ENCODE data around the gene BNC2.

The BNC2 gene

DNA sequence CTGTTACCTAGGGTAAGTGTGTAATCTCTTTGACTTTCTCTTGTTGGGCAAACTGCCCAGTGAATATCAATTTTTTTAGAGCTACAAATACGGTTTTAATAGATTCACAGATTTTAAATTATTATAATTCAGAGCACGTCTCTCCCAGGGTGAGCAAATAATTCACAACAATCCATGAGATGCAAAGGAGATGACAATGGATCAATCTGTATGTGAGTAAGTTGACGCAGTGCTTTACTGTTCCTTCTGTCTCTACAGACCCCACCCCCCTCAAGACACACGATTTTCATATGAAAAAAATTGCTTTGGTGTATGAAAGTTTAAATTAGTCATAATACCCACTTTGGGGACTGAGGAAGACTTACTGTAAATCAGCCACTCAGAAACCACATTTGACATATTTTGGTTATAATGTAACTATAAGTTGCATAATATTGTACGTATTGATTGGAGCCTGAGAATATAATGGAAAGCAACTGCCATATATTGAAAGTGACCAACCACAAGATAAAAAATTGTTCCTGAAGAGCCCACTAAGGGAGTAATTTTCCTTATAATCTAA is 201.7 kb downstream of the BNC2 start:
- peak; percentile 20 for DNase-seq

DNA sequence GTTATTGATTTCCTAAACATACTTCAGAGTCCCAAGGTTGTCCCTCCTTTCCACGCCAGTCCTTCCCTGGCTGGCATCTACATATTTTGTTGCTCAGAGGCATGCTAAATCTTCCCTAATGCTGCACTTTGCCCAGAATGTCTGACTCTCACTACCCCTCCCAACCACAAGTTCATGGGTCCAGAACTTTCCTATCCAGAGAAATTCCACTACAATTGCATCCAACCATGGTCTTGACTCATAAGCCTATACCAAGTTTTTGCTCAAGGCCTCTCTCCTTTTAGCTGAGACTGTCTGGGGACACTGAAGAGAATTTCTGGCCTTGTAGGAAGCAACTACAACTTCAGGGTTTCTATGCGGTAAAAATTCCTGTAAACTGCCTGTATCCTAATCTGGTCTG is 206.3 kb downstream of the BNC2 start:
- peak; percentile 29 for DNase-seq

DNA sequence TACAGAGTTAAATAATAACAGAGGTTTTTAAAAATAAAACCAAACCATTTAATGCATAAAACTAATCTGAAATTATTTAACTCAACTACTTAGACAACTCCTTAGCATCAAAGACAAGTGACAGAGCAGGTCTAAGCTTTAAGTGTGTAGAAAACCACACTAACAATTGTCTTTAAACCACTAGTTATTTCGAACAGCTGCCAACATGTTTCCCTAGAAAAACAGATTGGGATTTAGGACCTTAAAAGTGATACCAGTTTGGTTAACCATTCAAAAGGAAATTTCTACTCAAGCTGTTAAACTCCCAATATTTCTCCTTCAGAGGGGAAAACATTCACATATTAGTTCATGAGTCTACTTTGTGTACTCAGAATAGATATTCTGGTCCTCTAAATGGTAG is 208.7 kb downstream of the BNC2 start:
- no peak for DNase-seq

DNA sequence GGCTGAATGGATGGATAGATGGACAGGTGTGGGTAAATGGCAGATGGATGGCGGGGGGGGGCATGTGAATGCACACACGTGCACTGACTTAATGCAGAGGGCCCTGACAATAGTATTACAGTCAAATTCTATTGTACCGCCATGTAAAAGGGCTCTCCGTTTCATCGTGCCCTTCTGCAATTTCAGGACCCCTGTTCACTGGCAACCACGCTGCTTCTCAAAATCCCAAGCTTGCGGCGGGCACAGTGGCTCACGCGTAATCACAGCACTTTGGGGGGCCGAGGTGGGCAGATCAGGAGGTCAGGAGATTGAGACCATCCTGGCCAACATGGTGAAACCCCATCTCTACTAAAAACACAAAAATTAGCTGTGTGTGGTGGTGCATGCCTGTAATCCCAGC is 211.4 kb downstream of the BNC2 start:
- DNase-seq, result no peak

DNA sequence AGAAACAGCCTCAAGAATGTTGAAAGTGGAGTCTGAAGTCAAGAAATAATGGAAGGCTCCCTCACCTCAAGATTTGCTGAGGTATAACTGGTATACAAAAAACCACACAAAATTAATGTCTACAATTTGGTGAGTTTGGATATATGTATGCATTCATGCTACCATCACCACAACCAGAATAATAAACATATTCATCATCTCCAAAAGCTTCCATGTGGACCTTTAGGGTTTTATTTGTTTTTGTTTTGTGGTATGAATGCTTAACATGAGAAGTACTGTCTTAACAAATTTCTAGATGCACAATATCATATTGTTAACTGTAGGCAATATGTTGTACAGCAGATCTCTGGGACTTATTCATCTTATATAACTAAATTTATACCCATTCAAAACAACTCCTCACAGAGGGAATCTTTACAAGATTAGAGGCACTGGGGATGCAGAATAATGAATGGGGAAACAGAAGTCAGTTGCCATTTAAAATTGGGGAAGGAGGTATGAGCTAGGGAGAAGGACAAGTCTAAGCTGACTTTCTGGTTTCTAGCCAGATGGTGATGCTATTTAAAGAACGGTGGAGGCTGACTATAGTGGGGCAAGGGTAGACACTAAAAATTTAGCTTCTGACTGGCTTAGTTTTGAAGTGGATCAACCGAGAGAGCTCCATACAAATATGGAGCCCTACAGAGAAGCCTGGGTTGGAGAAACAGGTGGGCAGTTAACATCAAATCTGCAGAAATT is 213.9 kb downstream of the BNC2 start:
- DNase-seq, result no peak

DNA sequence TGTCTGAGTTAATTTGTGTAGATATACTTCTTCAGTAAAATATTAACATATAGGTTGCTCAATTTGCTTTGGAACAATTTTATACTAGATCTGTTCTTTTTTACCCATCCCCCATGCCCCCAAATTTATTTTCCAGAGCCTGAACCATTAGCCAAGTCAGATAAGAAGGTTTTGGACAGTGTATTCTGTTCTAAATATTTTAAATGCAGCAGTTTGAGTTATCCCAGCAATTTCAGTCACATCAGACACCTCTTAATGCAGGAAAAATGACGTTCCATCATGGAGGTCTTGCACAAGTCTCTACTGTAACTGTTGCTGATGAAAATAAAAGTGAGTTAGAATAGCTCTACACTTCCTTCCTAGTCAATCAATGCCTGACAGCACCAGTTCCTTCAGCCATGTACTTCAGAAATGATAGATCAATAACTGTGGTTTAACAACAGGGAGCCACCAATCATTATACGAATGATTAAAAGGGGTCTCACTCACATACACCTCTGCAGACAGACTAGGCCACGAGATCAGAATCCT is 215.8 kb downstream of the BNC2 start:
- DNase-seq, result no peak

DNA sequence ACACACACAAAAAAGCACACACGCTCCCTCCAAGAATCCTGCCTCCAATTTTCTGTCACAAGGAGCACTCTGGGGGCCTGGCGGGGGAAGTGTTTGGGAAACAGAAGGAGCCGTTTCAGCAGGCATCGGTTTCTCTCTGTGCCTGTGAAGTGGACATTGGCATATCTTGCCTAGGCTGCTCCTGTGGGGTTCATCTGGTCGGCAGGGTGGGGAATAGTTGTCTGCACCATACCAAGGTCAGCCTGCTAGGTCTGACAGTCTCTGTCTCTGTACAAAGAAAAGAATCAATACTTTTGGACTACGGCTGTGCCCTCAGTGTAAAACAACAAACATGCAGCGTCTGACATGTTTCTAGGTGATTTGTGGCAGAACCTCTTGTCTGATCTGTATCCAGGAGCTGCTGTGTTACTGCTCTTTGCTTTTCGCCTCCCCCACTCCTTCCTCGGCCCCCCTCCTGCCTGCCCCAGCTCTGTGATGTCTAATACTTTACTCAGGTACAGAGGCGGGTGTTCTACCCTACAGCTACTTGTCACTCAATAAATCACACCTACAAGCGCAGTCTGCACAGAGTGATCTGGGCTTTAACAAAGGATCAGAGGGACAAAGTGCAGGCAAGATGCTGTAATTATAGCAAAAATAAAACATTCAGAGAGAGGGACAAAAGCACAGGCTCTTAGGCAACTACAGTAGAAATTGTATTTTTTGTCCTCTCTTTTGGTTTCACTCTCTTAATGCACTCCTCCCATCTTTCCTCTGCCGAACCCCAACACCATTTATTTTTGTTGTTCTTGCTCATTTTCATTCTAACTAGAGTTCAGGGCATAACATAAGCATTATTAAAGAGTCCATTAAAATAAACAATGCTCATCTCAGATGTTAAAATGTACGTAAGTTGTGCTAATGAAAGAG is 216.7 kb downstream of the BNC2 start:
- DNase-seq, result no peak

DNA sequence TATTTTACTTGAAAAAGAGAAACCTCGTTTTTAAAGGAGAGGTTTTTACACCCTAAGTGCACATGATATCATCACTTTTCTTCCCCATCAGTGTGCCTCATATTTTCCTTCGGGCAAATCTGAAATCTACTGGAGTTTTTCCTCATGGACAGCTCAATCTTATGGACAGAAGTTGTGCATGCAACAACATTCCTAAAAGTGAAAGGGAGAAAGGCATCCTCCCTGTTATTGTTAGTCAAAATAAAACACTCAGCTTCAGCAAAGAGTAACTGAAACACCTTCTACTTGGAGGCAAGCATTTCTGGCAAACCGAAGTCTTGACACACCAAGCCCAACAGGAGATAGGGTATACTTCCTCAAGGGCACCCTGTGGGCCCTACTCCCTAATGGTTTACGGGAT is 217.9 kb downstream of the BNC2 start:
- DNase-seq, result no peak

- DNase-seq, result no peak
These were observed 219.0 kb downstream of the BNC2 start for GRCh38 chr9:16651446-16651964.

GRCh38 chr9:16645970-16646369 is 224.5 kb downstream of the BNC2 start:
- DNase-seq, result peak; percentile 51

- peak; percentile 43 for DNase-seq
These were observed 227.9 kb downstream of the BNC2 start for GRCh38 chr9:16642421-16643109.

- DNase-seq, result peak; percentile 8
These were observed 229.8 kb downstream of the BNC2 start for GRCh38 chr9:16640649-16641048.

DNA sequence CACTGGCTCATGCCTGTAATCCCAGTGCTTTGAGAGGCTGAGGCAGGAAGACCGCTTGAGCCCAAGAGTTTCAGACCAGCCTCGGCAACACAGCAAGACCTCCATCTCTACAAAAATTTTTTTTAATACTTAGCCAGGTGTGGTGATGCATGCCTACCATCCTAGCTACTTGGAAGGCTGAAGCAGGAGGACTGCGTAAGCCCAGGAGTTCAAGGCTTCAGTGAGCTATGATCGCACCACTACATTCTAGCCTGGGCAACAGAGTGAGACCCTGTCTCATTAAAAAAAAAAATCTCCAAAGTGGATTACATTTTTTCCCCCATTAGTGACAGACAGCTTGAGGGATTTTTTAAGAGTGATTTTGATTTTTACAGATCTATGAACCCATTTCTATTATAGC is 230.8 kb downstream of the BNC2 start:
- DNase-seq, result no peak

DNA sequence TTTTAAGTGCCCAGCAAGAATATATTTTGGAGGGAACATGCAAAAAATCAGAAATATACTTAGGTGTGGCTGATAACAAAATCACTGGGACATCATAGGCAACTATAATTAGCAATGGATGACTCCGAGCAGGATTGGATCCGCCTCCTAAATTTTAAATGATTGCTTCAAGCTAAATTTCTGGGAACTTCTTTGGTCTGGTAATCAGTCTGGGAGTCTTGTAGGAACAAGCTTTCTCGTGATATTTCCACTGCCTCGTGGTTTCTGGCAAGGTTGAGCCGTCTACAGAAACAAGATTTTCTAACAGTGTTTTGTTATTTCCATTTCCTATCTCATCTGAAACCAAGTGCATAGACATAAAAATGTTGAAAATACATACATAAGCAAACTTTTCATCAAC is 232.6 kb downstream of the BNC2 start:
- DNase-seq, result no peak

- no peak for DNase-seq
These were observed 233.3 kb downstream of the BNC2 start for GRCh38 chr9:16637218-16637617.

DNA sequence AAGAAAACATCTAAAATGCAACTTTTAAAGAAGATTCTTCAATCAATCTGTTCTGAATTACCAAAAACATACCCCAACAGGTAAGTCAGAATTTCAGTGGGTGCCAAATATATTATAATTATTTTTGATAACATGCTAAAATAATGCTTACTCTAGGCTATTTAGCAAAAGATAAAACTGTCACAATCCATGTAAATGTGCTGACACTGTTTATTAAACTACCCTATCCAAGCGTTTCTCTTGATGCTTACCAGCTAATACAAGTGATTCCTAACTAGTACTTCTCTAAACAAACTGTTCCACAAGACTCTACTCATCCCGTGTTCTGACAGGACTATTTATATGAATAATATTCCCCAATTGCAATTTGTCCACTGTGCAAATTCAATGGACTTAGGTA is 236.7 kb downstream of the BNC2 start:
- DNase-seq, result no peak

- DNase-seq, result no peak
These were observed 242.1 kb downstream of the BNC2 start for GRCh38 chr9:16628413-16628812.

- DNase-seq, result peak; percentile 92
These were observed 242.5 kb downstream of the BNC2 start for GRCh38 chr9:16627967-16628366.

- DNase-seq, result peak; percentile 2
These were observed 242.9 kb downstream of the BNC2 start for GRCh38 chr9:16627521-16627920.

DNA sequence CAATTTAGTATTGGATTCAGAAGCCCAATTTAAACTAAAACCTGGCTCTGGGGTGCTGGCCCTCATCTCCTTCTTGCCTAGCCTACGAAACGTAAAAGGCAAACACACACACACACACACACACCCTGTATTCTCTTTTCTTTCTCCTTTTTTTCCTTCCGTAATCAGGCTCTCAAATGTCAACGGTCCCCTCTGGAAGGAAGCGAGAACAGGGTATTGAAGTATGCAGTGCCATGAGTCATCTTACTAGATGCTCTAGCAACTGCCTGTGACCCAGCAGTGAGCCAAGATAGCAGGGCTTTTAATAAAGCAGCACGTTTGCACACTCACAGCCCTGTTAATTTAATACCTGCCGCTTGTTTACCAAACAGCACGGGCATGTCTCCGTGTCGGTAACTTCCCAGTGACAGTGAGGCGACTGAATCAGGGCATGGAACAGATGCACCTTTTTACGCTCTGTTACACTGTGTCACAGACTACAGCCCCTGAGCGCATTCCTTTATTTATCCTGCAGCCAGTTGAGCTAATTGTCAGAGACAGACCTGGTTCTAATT is 243.8 kb downstream of the BNC2 start:
- DNase-seq, result peak; percentile 86

- DNase-seq, result peak; percentile 75
These were observed 244.7 kb downstream of the BNC2 start for GRCh38 chr9:16625811-16626210.

GRCh38 chr9:16625161-16625631 is 245.3 kb downstream of the BNC2 start:
- DNase-seq, result no peak

All from EL (cell line).